Suppressor macrophage treated with lipopolysaccharide for 1 hour (primary cell): ENCODE data around the gene SLCO1B3.
A peak's percentile ranks its signal among the peaks of the same experiment; 100 is the strongest.

ENCODE experiments used
- DNase-seq, 3 donors: peaks; one replicate each; pipeline ENCODE4 v3.0.0-alpha.2; 2020 to 2022

The SLCO1B3 gene

DNA sequence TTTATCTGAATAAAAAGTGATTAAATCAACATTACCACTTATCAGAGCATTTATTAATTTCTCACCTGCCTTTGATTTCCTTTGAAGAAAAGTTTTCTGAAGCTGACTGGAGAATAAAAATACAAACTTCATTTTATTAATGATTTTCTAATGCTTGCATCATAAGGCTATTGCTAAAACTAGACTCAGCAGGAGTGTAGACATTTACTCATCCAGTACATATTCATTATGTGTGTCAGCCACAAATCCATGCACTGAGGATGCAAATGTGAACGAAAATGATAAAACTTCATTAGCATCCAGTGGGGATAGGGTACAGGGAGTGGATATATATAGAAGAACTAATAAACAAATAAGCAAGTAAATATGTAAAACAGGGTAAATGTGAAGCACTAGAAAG, 74.6 kb downstream of the SLCO1B3 start:
- no peak for DNase-seq

DNA sequence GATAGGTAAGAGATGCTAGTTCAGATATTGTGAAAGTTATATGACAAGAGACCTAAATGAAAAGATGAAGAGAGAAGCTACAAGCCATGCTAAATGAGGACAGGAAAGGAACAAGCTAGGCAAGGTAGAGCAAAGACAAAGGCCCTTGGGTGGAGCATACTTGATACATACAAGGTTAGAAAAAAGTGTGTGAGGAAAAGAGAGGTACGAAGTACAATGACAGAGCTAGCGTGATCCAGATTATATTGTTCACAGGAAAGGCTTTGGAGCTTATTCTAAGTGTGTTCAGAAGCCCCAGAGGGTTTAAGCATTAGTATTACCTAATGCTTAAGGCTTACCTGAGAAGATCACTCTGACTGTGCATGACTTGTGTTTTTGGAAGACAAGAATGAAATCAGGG, 75.0 kb downstream of the SLCO1B3 start:
- DNase-seq, result no peak

DNA sequence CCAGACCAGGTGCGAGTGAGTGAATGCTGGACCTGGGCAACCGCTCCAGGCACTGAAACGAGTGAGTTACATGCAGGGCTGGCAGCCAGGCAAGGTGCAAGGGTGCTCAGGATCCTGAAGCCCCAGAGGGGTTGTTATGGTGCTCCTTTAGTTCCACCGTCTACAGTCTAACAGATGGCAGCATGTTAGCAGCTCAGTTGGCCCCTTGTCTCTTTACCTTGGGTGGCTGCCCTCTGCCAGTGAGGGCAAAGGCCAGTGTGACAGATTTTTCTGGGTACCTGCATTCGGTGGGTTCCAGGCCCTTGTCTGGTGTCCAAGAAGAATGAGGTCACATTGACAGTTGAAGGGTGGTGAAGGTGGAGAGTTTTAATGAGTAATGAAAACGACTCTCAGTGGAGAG, 106.8 kb downstream of the SLCO1B3 start:
- DNase-seq, result no peak

DNA sequence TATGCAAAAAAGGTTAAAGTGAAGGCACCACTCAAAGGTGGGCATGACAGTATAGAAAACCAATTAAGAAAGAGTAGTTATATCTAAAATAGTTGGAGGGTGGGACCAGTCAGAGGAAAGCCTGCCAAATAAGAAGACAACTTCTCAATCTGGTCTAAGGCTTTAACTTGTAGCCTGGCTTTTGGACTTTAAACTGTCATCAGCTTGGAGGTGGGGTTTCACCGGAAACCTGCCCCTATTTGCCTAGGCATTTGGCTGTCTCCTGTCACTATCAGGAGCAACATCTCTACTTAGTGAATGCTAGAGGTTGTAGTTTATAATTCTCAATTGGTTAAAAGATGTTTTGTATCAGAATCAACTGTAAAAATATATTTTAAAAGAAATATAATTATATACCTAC, 107.3 kb downstream of the SLCO1B3 start:
- no peak for DNase-seq

DNA sequence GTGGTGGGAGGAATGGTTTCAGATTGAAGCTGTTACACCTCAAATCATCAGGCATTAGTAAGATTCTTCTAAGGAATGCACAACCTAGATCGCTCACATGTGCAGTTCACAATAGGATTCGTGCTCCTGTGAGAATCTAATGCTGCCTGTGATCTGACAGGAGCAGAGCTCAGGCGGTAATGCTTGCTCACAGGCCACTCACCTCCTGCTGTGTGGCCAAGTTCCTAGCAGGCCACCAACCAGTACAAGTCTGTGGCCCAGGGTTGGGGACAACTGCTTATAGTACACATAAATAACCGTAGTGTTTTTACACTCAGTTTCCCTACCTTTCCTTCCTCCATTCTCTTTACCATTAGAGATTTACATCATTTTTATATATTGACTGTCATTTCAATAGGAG, 121.4 kb downstream of the SLCO1B3 start:
- no peak for DNase-seq

DNA sequence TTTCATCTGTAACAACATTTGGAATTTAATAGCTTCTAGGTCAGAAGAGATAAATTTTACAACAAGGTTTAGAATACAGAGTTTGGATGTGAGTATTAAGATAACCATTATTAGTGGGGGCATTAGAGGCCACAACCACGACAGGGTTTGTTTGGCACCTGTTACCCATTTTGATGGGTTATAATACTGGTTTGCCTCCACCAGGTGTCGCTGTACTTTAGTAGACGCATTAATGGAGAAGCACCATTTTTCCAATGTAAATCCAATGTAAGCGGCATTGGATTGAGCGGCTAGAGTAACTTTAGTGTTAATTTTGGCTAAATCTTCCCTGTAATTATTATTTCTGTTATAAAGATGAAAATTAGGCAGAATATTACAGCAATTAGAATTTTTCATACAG, 136.2 kb downstream of the SLCO1B3 start:
- peak; percentile 20 to 22 (median 22) for DNase-seq

DNA sequence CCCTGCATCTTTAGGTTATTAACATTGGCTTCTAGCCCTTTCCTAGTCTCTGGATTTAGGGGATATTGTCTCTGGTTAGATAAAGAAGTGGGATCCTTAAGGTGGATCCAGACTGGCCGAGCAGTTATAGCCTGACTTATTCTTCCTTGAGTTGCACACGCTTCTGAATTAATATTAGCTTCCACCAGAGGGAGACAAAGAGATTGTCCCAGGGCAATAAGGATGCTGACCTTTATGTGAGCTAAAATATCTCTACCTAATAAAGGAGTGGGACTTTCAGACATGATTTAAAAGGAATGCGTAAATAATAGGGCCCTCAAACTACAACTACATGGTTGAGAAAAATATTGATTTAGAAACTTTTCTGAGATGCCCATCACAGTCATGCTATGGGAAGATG, 139.7 kb downstream of the SLCO1B3 start:
- peak; percentile 14 to 21 (median 20) for DNase-seq

DNA sequence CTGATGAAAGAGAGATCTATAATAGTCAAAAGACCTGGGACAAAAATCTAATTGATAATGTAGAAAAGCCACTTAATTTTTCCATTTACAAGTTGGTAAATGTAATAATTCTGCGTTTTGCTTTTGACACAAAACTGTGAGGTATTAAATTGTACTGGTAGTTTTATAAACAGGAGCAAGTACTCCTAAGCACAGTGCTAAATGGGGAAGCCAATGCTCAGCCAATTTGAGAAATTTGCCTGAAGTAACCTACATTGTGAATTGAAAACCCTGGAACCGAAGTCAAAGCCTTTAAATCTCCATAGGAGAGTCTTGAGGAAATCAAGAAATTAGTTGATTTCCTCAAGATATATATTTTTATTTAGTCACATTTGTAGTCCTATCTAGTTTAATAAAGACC, 152.8 kb downstream of the SLCO1B3 start:
- no peak for DNase-seq

DNA sequence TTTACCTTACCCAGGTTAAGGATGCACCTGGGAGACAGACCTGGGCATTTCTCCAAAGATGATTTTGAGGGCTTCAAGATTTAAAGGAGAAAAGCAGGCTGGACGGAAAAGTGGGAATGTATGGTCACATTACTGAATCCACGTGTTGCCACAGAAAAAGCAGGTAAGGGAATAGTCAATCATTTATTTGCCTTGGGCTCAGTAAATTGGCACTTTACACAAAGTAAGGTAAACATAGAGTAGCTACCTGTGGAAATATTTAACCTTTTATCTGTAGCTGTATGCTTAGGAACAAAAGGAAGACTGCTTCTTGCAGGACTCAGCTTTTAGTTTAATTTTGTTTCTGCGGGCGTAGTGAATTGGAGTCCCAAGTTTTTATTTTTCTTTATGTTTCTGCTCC, 153.3 kb downstream of the SLCO1B3 start:
- no peak for DNase-seq
